A673 (cell line): ENCODE measurements around the gene TBC1D5. TPM values are rescaled to one million over a fixed set of nuclear protein-coding genes. Genes with fewer than 3 reads are reported as not detected.

Source experiments
- BruUV-seq: library from RNA; stranded (reverse); fragments of 400-500 nt; replicated peaks from 2 replicates; lab custom pipeline; 2021; lab: Mats Ljungman, UMichigan
- CTCF ChIA-PET: fragments of 300-600 bp; sonication (Branson Sonifier 250); formaldehyde crosslinking; loops from one replicate; lab custom pipeline; 2022; ENCODE audit warnings: antibody characterized with exemption; lab: Charles Lee
- POLR2A ChIA-PET: fragments of 300-600 bp; sonication (Branson Sonifier 250); formaldehyde crosslinking; loops from one replicate; lab custom pipeline; 2022; ENCODE audit warnings: antibody characterized with exemption; ENCODE audit not compliant: low non-redundant PET; lab: Charles Lee
- DNase-seq: peaks from one replicate; pipeline ENCODE4 v3.0.0-alpha.2; 2015; ENCODE audit warnings: low spot score
- H3K27ac ChIP-seq: fragments of 200-600 bp; sonication (generic); 2 replicates; pipeline ENCODE4 v1.5.1; 2016; ENCODE audit warnings: mixed run types, low read depth, mild to moderate bottlenecking, mixed read lengths, antibody characterized with exemption, low read length; ENCODE audit not compliant: poor library complexity, severe bottlenecking
- H3K27me3 ChIP-seq: fragments of 200-600 bp; sonication (generic); replicated peaks from 2 replicates; pipeline ENCODE4 v1.6.1; 2017; ENCODE audit warnings: mixed run types, low read depth, mild to moderate bottlenecking, mixed read lengths, antibody characterized with exemption, low read length; ENCODE audit not compliant: insufficient read depth, poor library complexity
- H3K36me3 ChIP-seq: fragments of 200-600 bp; sonication (generic); 2 replicates; pipeline ENCODE4 v1.6.1; 2016; ENCODE audit warnings: mixed run types, mild to moderate bottlenecking, mixed read lengths, antibody characterized with exemption, low read length; ENCODE audit not compliant: insufficient read depth, poor library complexity, severe bottlenecking
- H3K4me1 ChIP-seq: fragments of 200-600 bp; sonication (generic); 2 replicates; pipeline ENCODE4 v1.6.1; 2017; ENCODE audit warnings: mixed run types, mild to moderate bottlenecking, mixed read lengths, antibody characterized with exemption, low read length; ENCODE audit not compliant: insufficient read depth, poor library complexity, severe bottlenecking
- H3K4me3 ChIP-seq: fragments of 200-600 bp; sonication (generic); 2 replicates; pipeline ENCODE4 v1.5.1; 2016; ENCODE audit warnings: low read depth, mixed run types, mild to moderate bottlenecking, mixed read lengths, low read length; ENCODE audit not compliant: poor library complexity, severe bottlenecking
- H3K9me3 ChIP-seq: fragments of 200-600 bp; sonication (generic); 2 replicates; pipeline ENCODE4 v1.6.1; 2016; ENCODE audit warnings: mixed run types, low read depth, mild to moderate bottlenecking, mixed read lengths, antibody characterized with exemption, low read length; ENCODE audit not compliant: poor library complexity, severe bottlenecking
- CTCF ChIP-seq: fragments of 300-800, 200-600 bp; sonication (generic); conservative IDR thresholded peaks from 2 replicates; pipeline ENCODE4 v1.5.1; 2017; ENCODE audit warnings: low read depth, mild to moderate bottlenecking, antibody characterized with exemption, low read length, moderate library complexity, mixed read lengths
- EZH2 ChIP-seq: fragments of 200-600 bp; sonication (generic); IDR thresholded peaks from 2 replicates; pipeline ENCODE4 v1.6.1; 2017; ENCODE audit warnings: borderline replicate concordance, low read depth, mild to moderate bottlenecking, mixed read lengths, antibody characterized with exemption, low read length; ENCODE audit not compliant: poor library complexity, severe bottlenecking
- intact Hi-C: fragments of 100-400 bp; cut with micrococcal nuclease; formaldehyde crosslinking; loops from one replicate; pipeline ENCODE4 v1.10.0; 2022; ENCODE audit not compliant: unreplicated experiment
- total RNA-seq: library from RNA; stranded (reverse); gene quantifications from 2 replicates; pipeline ENCODE4 v1.2.3, GENCODE V29; 2021

The TBC1D5 gene
- total RNA-seq, 1 experiment from 2014 or later, result 40.7 TPM

DNA sequence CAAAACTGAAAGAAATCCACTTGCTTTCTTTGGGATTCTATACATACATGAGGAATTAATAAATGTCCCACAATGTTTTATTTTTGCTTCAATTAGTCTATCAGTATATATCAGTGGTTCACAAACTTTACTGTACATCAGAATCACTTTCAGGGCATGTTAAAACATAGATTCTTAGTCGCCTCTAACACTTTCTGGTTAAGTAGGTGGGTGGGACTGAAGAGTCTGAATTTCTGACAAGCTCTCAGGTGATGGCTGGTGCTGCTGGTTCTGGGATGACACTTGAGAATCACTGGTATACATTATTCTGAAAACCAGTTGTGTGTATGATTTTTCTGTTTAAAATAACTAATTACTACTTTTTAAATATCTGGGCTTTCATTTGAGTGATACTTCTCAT, 393.3 kb downstream of the TBC1D5 start:
- no TSS peak for BruUV-seq
- H3K36me3 ChIP-seq, result no peaks in the 10 kb centered on the region
- CTCF ChIA-PET, result no interaction called here

DNA sequence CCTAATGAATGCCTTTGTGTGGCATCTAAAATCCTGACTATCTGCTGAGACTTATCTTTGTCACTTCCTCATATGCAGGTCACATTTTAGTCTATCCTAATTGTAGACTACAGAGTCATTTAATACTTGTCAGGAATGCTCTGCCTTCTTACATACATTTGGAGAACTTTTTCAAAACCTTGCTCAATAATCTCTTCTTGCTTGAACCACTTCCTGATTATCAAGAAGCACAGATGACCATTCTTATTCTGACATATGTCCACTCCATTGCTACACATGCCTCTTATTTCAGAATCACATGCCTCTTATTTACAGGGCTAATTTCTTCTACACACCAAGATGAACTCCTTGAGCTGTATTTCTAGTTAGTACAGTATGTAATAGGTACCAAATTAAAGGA, 400.3 kb downstream of the TBC1D5 start:
- no peak overlapping the region for H3K27ac ChIP-seq
- ChIA-PET POLR2A (no interaction called here), CTCF (no interaction called here)
- H3K4me3 ChIP-seq, result no peak overlapping the region
- no peaks in the 10 kb centered on the region for H3K36me3 ChIP-seq
- no TSS peak for BruUV-seq
- H3K9me3 ChIP-seq, result no peaks in the 10 kb centered on the region
- DNase-seq, result no peak
- no peaks in the 10 kb centered on the region for H3K4me1 ChIP-seq
- no peaks in the 10 kb centered on the region for H3K27me3 ChIP-seq
- intact Hi-C loops, result no loop called here
- TF ChIP-seq CTCF (no peak), EZH2 (no peak)

More for the DNA sequence above, 393.3 kb downstream of the TBC1D5 start:
- H3K27me3 ChIP-seq, result no peaks in the 10 kb centered on the region
- no peak for TF ChIP-seq CTCF
- no peak for TF ChIP-seq EZH2
- no peak overlapping the region for H3K4me3 ChIP-seq
- intact Hi-C loops, result no loop called here
- H3K4me1 ChIP-seq, result no peaks in the 10 kb centered on the region
- POLR2A ChIA-PET, result no interaction called here
- H3K9me3 ChIP-seq, result no peaks in the 10 kb centered on the region
- H3K27ac ChIP-seq, result no peak overlapping the region
- DNase-seq, result no peak

- POLR2A ChIA-PET, result no interaction called here
- H3K36me3 ChIP-seq, result no peaks in the 10 kb centered on the region
- CTCF ChIA-PET, result no interaction called here
- no peak for DNase-seq
- TF ChIP-seq CTCF (no peak), EZH2 (no peak)
- no peak overlapping the region for H3K27ac ChIP-seq
- intact Hi-C loops, result no loop called here
- no TSS peak for BruUV-seq
- no peaks in the 10 kb centered on the region for H3K4me1 ChIP-seq
- H3K4me3 ChIP-seq, result no peak overlapping the region
- H3K9me3 ChIP-seq, result no peaks in the 10 kb centered on the region
- H3K27me3 ChIP-seq, result no peaks in the 10 kb centered on the region
These were observed 401.7 kb downstream of the TBC1D5 start for GRCh38 chr3:17340693-17341092.
